Measurements from ENCODE around the gene COTL1. TPM values are rescaled to one million over a fixed set of nuclear protein-coding genes. Genes with fewer than 3 reads are reported as not detected.
"Not testable (repeated sequence)": the region's sequence is repeated elsewhere in the genome, so short reads cannot be mapped to it uniquely, and the experiment has no call there.

Gene COTL1
- polyA plus RNA-seq, 1 donor, result 30.5 TPM

DNA sequence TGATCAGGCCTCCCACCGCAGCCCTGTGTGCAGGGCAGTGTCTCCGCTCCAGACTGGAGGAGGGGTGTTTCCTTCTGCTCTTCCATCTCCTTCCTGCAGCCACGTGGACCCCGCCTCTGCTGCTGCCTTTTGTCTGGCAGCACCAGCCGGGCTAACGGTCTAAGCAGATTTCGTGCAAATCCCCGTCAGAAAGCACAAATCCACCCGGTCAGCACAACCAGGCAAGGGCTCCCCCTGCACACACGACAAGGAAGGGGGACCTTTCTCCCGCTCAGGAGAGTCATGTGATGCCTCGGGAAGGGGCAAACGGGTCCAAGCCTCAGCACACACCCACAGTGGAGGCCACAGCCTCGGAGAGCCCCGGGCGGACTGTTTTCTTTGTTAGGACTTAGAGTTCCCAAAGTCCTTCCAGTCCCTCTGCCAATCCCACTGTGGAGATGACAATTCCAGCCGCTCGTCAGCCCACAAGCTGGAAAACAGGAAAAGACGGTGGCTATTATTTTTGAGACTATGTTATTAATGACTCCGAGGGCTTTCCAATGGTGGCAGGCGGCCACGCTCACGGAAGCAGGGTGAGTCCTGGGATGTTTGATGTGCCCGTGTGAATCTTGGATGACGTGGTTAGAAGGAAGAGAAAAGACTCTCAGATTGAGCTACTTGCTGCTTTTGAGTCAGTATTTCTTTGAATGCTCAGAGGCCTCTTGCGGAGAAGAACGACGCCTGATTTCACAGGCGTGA is 90.9 kb downstream of the COTL1 start:
- peak; percentile 80 for DNase-seq

DNA sequence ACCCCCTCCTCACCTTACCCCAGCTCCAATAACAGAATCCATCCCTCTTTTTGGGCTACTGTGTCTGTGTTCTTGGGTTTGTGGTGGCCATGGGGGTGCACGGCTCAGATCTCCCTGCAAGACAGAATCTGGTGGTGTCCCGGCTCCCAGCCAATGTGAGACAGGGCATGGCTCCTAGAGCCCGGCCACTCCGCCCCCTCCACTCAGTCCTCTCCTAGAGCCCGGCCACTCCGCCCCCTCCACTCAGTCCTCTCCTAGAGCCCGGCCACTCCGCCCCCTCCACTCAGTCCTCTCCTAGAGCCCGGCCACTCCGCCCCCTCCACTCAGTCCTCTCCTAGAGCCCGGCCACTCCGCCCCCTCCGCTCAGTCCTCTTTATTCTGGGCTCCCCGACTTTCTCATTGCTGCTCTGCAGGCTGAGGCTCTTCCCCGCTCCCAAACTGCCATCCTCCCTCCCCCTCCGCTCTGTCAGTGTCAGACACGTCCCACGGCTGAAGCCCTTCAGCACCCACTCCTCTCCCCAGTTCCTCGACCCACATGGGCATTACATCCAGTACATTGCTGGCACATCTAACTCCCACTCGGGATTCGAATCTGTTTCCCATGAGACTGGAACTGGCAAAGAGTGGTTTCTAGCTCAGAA is 92.8 kb downstream of the COTL1 start:
- DNase-seq, result not testable (repeated sequence)

DNA sequence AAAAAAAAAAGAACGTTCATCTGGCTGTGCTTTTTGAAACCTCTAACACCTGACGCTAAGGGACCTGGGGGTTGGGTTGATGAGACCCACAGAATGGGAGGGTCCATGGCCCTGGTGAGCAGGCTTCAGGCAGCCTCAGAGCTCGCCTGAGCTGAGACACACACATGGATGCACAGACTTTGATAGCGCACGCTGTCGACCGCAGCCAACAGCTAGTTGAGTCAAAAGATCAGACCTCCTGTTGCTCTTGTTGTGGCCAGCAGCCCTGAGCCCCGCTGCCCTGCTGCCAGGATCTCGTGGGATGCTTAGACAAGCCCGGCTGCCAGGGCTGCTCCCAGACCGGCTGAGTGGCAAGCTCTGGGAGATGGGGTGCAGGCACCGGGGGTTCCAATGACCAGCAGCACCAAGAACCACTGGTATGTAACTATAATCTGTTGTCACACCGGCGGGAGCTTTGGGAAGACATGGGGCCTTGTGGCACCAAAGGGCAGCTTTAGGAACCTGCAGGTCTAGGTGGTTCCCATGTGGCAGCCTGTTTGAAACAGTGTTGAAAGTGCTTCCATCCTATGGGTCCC is 93.4 kb downstream of the COTL1 start:
- DNase-seq, result no peak

DNA sequence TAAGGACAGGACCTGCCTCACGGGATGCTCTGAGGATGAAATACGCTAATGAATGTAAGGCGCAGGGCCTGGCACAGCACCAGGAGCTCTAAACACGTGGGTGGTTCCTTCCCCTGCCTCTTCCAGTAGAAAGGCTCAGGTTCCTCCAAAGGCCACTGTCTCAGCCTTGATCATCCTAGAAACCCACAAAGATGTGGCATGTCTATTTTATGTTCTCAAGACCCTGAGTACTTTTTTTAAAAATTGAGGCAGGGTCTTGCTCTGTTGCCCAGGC is 96.4 kb downstream of the COTL1 start:
- no peak for DNase-seq

DNA sequence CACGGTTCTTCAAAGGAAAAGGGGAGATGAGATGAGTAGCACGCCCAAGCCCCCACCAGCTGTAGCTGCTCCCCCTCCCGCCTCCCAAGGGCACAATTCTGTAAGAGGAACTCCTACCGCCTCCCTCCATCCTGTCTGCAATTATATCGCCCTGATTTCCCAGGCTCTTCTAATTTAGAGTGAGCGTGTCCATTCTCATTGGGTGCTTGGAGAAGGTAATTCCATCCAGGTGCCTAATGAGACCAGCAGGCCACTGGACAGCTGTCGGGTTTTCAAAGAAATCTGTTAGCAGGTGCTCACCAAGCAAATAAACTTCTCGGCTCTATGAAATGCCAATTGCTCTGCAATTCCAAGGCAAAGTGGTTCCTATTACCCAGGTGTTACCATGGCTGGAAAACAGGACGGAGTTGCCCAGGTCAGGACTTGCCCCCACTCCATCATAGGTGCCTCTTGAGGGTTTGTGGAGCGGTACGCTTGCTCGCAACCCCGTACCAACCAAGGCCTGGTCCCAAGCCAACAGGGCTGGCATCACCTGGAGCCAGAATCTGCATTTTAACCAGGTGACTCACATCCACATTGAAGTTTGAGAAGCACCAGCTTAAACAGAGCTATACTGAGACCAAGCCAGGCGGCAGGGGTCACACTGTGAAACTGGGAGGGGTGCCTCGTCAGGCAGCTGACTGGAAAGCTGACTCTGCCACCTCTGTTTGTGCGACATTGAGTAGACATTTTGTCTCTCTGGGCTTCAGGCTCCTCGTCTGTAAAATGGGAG is 97.0 kb downstream of the COTL1 start:
- no peak for DNase-seq

DNA sequence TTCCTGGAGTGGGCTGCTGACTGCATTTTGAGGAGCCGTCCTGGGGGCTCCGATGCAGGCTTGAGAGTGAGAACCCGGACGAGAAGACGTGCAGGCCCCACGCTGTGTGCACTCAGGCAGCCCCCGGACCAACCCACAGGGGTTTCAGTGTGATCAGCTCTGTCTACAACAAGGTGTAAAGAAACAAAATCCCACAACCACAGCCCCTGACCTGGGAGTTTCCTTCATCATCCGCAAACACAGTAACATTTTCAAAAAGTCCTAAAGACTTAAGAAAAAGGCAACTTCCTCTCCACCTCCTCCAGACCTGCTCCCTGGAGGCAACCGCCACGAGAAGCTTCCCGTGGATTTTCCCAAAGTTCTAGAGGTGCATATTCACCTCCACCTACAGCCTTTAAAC is 98.0 kb downstream of the COTL1 start:
- no peak for DNase-seq

DNA sequence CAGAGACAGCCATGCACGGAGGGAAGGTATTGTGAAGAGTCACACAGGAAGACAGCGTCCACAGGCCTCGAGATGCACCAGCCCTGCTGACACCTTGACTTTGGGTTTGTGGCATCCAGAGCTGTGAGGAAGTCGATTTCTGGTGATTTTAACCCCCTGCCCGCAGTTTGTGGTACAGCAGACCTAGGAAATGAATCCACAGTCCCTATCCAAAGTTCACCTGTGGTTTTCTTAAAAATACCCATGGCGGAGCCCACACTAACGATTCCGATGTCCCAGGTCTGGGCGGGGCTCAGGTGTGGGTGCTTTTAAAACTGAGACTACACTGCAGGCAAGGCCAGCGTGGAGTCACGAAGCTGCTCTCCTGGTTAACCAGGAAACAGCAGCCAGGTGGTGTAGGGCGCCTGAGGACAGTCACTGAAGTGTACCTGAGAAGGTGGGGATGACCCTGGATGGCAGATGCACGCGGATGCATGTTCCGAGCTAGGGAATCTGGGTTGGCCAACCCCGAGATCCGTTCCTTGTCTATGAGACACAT is 99.0 kb downstream of the COTL1 start:
- DNase-seq, result no peak

DNA sequence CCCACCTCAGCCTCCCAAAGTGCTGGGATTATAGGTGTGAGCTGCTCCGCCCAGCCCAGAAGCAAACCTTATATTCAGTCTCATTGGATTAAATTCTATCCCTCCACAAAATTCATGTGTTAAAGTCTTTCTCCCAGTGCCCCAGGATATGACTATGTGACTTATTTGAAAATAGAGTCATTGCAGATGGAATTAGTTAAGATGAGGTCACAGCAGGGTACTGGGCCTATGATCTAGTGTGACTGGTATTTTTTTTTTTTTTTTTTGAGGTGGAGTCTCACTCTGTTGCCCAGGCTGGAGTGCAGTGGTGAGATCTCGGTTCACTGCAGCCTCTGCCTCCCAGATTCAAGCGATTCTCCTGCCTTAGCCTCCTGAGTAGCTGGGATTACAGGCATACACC is 99.7 kb downstream of the COTL1 start:
- DNase-seq, result not testable (repeated sequence)

DNA sequence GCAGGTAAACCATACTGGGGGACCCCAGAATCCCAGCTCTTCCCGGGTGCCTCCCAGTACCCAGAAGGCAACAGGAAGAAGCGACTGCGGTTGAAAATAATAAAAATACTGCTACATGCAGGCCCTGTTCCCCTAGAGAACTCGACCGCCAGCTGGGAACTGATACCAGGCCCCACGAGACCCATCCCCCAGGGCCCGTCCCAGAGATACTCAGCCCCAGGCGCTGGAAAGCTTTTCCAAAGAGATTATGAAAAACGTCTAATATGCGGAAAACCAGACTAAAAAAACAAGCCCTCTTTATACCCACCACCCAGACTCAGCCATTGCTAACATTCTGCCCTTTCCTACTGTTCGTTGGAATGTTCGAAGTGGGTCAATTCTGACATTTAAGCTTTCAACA is 100.5 kb downstream of the COTL1 start:
- no peak for DNase-seq

Other genes starting within 250 kb of the COTL1 start
- 1.4 TPM for gene ATP2C2, start 249.5 kb downstream of the COTL1 start, polyA plus RNA-seq (ENCODE audit: insufficient read length)
- 10.9 TPM for gene MEAK7, start 113.4 kb downstream of the COTL1 start, polyA plus RNA-seq (ENCODE audit: insufficient read length)
- 14.2 TPM for gene KLHL36, start 30.4 kb upstream of the COTL1 start, polyA plus RNA-seq (ENCODE audit: insufficient read length)
- 63.2 TPM for gene USP10, start 81.9 kb upstream of the COTL1 start, polyA plus RNA-seq (ENCODE audit: insufficient read length)
- 6.2 TPM for gene CRISPLD2, start 201.9 kb upstream of the COTL1 start, polyA plus RNA-seq (ENCODE audit: insufficient read length)